HepG2 (cell line): ENCODE measurements around the gene DOCK4. TPM values are rescaled to one million over a fixed set of nuclear protein-coding genes. Genes with fewer than 3 reads are reported as not detected.

Experiments used
- DNMT3B ChIP-seq: conservative IDR thresholded peaks from 2 replicates; pipeline ENCODE4 v1.6.1; 2016; ENCODE audit warnings: missing biosample characterization, control low read depth
- GABPB1 ChIP-seq: IDR thresholded peaks from 2 replicates; pipeline ENCODE4 v1.6.1; 2016; ENCODE audit warnings: mild to moderate bottlenecking, missing genetic modification reagents, moderate library complexity, missing compliant biosample characterization
- IRF9 ChIP-seq: sonication (generic); formaldehyde crosslinking; IDR thresholded peaks from 2 replicates; pipeline ENCODE4 v1.8.0; 2022; ENCODE audit warnings: missing genetic modification reagents, mild to moderate bottlenecking, borderline replicate concordance
- NFE2L1 ChIP-seq: sonication (generic); formaldehyde crosslinking; IDR thresholded peaks from 2 replicates; pipeline ENCODE4 v1.4.0; 2020; ENCODE audit warnings: missing genetic modification reagents, mild to moderate bottlenecking, borderline replicate concordance
- RBM39 ChIP-seq: fragments of 200-400 bp; formaldehyde crosslinking; IDR thresholded peaks from one replicate; pipeline ENCODE4 v1.6.1; 2018; ENCODE audit warnings: antibody characterized with exemption, mild to moderate bottlenecking, low read depth, low read length; ENCODE audit not compliant: poor library complexity, severe bottlenecking
- SNAPC4 ChIP-seq: sonication (generic); formaldehyde crosslinking; IDR thresholded peaks from 2 replicates; pipeline ENCODE4 v1.4.0; 2020; ENCODE audit warnings: mild to moderate bottlenecking, missing genetic modification reagents
- SOX6 ChIP-seq, 2 experiments: fragments of 450-650 bp in 1 of 2; sonication (generic) in 1 of 2; formaldehyde crosslinking in 1 of 2; IDR thresholded peaks; 2 replicates each; pipeline versions ENCODE4 v1.4.0 to v1.6.1; 2017 to 2020; ENCODE audit warnings: antibody characterized with exemption in 1 of 2, mild to moderate bottlenecking in 1 of 2, missing genetic modification reagents in 1 of 2
- SP140L ChIP-seq: sonication (generic); formaldehyde crosslinking; IDR thresholded peaks from 2 replicates; pipeline ENCODE4 v1.4.0; 2020; ENCODE audit warnings: missing genetic modification reagents, borderline replicate concordance
- ZBTB38 ChIP-seq: sonication (generic); formaldehyde crosslinking; IDR thresholded peaks from 2 replicates; pipeline ENCODE4 v1.5.1; 2020; ENCODE audit warnings: mild to moderate bottlenecking, missing genetic modification reagents
- ZBTB8A ChIP-seq: sonication (generic); formaldehyde crosslinking; IDR thresholded peaks from 2 replicates; pipeline ENCODE4 v1.4.0; 2020; ENCODE audit warnings: mild to moderate bottlenecking, low read depth, missing genetic modification reagents, borderline replicate concordance
- ZNF326 ChIP-seq: sonication (generic); formaldehyde crosslinking; IDR thresholded peaks from 2 replicates; pipeline ENCODE4 v1.4.0; 2020; ENCODE audit warnings: missing genetic modification reagents, borderline replicate concordance
- ZNF547 ChIP-seq: sonication (generic); formaldehyde crosslinking; IDR thresholded peaks from 2 replicates; pipeline ENCODE4 v1.5.1; 2020; ENCODE audit warnings: mild to moderate bottlenecking, missing genetic modification reagents
- ZNF674 ChIP-seq: sonication (generic); formaldehyde crosslinking; IDR thresholded peaks from 2 replicates; pipeline ENCODE4 v1.5.0; 2020; ENCODE audit warnings: low read depth, mild to moderate bottlenecking, missing genetic modification reagents
- polyA plus RNA-seq, 8 experiments: library from polyadenylated mRNA; depleted of rRNA in 3 of 8; stranded (reverse) in 7 of 8; unstranded in 1 of 8; fragments of >200 nt; fragmentation: Illumina TruSeq in 4 of 8; extraction: Trizol in 4 of 8; gene quantifications; 2 replicates each; pipeline versions ENCODE4 v1.2.1 to v1.2.3, GENCODE V29; 2011 to 2016; ENCODE audit warnings: low read depth in 4 of 8, missing spikeins in 1 of 8, mixed read lengths in 1 of 8; ENCODE audit not compliant: insufficient read depth in 1 of 8
- total RNA-seq, 5 experiments: library from RNA; depleted of rRNA; stranded (reverse); fragments of >200 nt; fragmentation: Illumina TruSeq; extraction: Trizol; gene quantifications; 2 replicates each; pipeline ENCODE4 v1.2.3, GENCODE V29; 2016; ENCODE audit warnings: low read depth in 1 of 5

Gene DOCK4
- total and polyA plus RNA-seq, 2 of the 13 experiments (the other 11 are each of a cell fraction or from before 2014, with no cell fraction given): 13.5 to 17.4 TPM

- TF ChIP-seq SNAPC4 (CRISPR knock-in tag): no peak
- no peak for TF ChIP-seq ZBTB8A (CRISPR knock-in tag)
- TF ChIP-seq ZNF326 (CRISPR knock-in tag): no peak
- no peak for TF ChIP-seq ZBTB38 (CRISPR knock-in tag)
- no peak for TF ChIP-seq SOX6 (IDR thresholded peaks at IDR 0.05)
- no peak for TF ChIP-seq SOX6 (CRISPR knock-in tag; IDR thresholded peaks at IDR 0.05)
- no peak for TF ChIP-seq RBM39
- no peak for TF ChIP-seq NFE2L1
- no peak for TF ChIP-seq SP140L (CRISPR knock-in tag)
- TF ChIP-seq ZNF547: no peak
- TF ChIP-seq DNMT3B (CRISPR knock-in tag): no peak
- no peak for TF ChIP-seq ZNF674 (CRISPR knock-in tag)
- no peak for TF ChIP-seq IRF9 (CRISPR knock-in tag)
- TF ChIP-seq GABPB1 (CRISPR knock-in tag): no peak
Measured at GRCh38 chr7:111690364-111691111, 515.7 kb downstream of the DOCK4 start (continued).
